ACHN (cell line): ENCODE data around the gene RIF1.
A peak's percentile ranks its signal among the peaks of the same experiment; 100 is the strongest.
"Not testable (repeated sequence)": the region's sequence is repeated elsewhere in the genome, so short reads cannot be mapped to it uniquely, and the experiment has no call there.

Experiments used
- DNase-seq: peaks from one replicate; pipeline ENCODE4 v3.0.0-alpha.2; 2015
- in situ Hi-C: cut with HindIII; loops from 2 replicates; pipeline ENCODE4 v1.10.0; 2017; ENCODE audit warnings: low sequenced_read_pairs, low pct_ligation_motif_present, low pct_unique_long_range_greater_than_20kb

RIF1 gene

DNA sequence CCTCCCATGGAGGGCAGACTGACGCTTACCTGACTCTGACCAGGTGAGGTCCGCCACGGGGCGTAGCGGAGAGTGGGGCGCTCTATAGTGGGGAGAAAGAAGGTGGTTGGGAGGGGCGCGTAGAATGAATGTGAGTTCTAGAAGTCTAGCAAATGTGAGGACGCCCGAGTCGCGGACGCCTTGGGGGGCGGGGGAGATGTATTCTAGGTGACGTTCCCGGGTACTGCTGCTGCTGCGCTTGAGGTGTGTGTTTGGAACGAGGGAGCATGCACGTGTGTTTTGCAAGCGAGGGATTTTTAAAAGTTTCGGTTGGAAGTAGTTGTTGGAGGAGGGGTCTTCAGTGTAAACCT is 758 bp downstream of the RIF1 start:
- peak; percentile 42 for DNase-seq

DNA sequence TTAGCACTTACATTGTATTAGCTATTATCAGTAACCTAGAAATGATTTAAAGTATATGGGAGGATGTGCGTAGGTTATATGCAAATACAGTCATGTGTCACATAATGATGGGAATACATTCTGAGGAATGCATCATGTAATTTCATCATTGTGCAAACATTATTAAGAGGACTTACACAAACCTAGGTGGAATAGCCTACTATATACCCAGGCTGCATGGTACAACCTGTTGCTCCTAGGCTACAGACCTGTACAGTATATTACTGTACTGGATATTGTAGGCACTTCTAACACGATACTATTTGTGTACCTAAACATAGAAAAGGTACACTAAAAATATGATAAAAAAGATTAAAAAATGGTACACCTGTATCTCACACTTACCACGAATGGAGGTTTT is 7.9 kb downstream of the RIF1 start:
- in situ Hi-C loops, result no loop called here
- no peak for DNase-seq

More for the DNA sequence above, 758 bp downstream of the RIF1 start:
- in situ Hi-C loops, result no loop called here

GRCh38 chr2:151421681-151422080 is 12.0 kb downstream of the RIF1 start:
- DNase-seq, in situ Hi-C loops: not testable (repeated sequence)

GRCh38 chr2:151422917-151423439 is 13.3 kb downstream of the RIF1 start:
- in situ Hi-C loops, result no loop called here
- no peak for DNase-seq

DNA sequence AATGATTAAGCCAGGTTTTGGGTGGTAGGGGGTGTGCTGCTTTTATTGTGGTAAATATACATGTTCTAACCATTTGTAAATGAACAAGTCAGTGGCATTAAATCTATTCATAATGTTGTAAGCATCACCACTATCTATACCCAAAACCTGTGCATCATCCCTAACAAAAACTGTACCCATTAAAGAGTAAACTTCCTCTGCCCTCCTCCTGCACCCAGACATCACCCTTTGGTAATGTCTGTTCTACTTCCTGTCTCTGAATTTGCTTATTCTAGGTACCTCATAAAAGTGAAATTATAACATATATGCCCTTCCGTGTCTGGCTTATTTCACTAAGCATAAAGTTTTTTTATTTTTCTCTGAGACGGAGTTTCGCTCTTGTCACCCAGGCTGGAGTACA is 14.1 kb downstream of the RIF1 start:
- in situ Hi-C loops, result no loop called here
- DNase-seq, result no peak

DNA sequence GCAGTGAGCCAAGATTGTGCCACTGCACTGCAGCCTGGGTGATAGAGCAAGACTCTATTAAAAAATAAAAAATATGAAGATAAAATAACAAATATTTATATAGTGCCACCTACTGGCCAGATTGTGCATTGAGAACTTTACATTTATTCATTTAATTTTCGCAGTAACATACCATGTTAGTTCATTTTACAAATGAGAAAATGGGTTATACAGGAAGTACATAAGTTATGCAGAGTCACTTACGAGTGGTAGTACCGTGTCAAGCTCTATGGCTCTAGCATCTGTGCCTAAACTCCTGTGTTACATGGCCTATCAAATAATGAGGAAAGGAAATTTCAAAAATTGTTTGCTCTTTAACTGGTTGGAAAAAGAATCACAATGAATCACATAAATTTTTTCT is 27.9 kb downstream of the RIF1 start:
- in situ Hi-C loops, result no loop called here
- DNase-seq, result peak; percentile 36

- in situ Hi-C loops, result no loop called here
These were observed 28.8 kb downstream of the RIF1 start for GRCh38 chr2:151438506-151438905.

DNA sequence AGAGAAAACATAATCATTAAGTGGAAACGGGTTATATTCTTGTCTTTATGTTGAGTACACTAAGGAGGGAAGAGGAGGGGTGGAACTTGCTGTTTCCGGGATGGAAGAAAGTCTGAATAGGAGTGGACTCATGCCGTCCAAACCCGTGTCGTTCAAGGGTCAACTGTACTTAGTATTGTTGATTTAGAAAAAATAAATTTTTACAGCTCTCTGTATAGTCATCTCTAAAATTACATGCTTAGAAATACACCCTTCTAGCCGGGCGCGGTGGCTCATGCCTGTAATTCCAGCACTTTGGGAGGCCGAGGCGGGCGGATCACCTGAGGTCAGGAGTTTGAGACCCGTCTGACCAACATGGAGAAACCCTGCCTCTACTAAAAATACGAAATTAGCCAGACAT is 29.4 kb downstream of the RIF1 start:
- DNase-seq, result no peak
- in situ Hi-C loops, result no loop called here

More at GRCh38 chr2:151438506-151438905, 28.8 kb downstream of the RIF1 start:
- no peak for DNase-seq

DNA sequence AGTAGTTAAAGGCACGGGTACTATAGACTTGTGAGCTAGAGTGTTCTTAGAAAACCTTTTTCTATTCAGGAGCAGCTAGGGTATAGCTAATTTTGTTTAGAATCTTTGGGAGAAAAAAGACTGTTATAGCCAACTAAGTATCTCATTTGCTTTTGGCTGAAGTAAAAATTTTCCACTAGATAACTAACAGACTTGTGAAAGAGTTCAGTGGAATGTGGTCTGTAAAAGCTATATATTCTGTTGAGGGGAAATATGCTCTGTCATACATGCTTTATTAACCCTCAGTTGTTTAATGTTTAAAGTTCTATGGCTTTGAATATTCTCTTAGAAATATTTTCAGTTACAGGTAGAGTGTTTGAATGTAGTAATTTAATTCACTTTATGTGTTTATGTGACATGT is 49.7 kb downstream of the RIF1 start:
- in situ Hi-C loops, result no loop called here
- no peak for DNase-seq

- no peak for DNase-seq
- in situ Hi-C loops, result no loop called here
These were observed 56.1 kb downstream of the RIF1 start for GRCh38 chr2:151465771-151466170.

GRCh38 chr2:151470556-151470955 is 60.9 kb downstream of the RIF1 start:
- DNase-seq, result peak; percentile 34
- in situ Hi-C loops, result no loop called here

DNA sequence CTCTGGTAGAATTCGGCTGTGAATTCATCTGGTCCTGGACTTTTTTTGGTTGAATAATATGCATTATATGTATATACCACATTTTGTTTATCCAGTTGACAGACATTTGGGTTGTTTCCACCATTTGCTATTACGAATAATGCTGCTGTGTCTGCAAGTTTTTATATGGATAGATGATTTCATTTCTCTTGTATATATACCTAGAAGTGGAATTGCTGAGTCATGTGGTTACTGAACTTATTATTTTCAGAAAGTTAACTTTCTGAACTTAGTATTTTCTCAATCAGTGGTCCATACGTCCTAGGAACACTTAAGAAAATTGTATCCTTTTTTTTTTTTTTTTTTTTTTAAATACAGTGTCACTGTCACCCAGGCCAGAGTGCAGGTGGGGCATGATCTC is 63.3 kb downstream of the RIF1 start:
- no peak for DNase-seq
- in situ Hi-C loops, result no loop called here

- no peak for DNase-seq
- in situ Hi-C loops, result no loop called here
These were observed 65.4 kb downstream of the RIF1 start for GRCh38 chr2:151475071-151475470.

GRCh38 chr2:151476287-151476686 is 66.6 kb downstream of the RIF1 start:
- in situ Hi-C loops, result no loop called here
- no peak for DNase-seq

DNA sequence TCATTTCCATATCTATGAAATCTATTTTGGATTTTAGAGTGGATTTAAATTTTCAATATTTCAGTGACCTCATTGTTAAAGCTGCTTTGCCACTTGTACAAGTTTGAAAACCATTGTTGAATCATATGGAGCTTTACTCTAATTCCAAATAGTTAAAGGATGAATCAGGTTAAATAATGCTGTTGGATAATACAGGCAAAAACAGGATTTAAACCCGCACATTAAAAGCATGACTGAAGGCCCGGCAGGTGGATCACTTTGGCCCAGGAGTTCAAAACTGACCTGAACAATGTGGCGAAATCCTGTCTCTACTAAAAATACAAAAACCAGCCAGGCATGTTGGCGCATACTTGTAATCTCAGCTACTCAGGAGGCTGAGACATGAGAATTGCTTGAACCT is 68.3 kb downstream of the RIF1 start:
- in situ Hi-C loops, result no loop called here
- peak; percentile 17 for DNase-seq

DNA sequence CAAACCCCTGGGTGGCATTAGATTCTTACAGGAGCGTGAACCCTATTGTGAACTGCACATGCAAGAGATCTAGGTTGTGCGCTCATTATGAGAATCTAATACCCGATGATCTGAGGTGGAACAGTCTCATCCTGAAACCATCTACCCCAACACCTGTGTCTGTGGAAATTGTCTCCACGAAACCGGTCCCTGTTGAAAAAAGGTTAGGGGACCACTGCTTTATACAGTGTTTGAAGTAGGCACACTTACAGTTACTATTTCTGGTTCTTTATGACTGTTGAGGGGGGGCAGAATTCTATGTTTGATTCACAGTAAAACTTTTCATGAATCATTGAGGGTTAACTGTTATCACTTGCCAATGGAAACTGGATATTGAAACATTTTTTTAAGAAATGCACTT is 72.0 kb downstream of the RIF1 start:
- in situ Hi-C loops, result no loop called here
- no peak for DNase-seq

DNA sequence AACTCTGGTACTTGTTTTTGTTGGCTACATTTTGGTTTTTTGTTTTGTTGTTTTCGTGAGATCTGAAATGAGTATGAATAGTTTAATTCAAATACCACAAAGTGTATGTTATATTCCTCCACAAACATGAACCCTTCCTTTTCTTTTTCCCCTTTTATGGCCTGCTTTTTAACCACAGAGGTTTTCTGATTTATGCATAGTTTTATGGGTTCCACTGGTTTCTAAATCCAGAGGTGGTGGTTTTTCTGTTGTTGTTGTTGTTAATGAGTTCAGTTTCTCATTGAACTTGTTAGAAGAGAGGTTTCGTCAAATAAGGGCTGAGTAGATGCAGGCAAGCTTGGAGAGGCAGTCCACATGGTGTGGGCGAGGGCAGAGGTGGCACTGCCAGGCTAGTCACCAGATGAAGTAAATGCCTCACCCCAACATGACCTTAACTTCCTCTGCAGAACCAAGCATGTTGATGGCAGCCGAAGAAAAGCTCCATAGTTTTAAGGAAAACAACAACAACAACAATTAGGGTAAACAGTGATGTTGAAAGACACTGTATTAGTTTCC is 72.5 kb downstream of the RIF1 start:
- in situ Hi-C loops, result no loop called here
- no peak for DNase-seq

GRCh38 chr2:151483546-151483945 is 73.8 kb downstream of the RIF1 start:
- no peak for DNase-seq
- in situ Hi-C loops, result no loop called here

GRCh38 chr2:151484100-151484499 is 74.4 kb downstream of the RIF1 start:
- in situ Hi-C loops, result no loop called here
- no peak for DNase-seq

DNA sequence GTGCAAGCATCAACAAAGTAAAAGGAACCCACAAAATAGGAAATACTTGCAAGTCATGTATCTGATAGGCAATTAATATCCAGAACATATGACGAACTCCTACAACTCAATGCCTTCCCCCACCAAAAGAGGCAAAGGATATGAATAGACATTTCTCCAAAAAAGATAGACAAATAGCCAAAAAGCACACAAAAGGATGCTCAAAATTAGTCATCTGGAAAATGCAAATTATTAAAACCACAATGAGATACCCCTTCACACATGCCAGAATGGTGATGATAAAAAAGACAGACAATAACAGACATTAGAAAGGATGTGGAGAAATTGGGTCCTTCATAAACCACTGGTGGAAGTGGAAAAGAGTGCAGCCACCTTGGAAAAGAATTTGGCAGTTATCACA is 76.4 kb downstream of the RIF1 start:
- in situ Hi-C loops, result no loop called here
- DNase-seq, result no peak

DNA sequence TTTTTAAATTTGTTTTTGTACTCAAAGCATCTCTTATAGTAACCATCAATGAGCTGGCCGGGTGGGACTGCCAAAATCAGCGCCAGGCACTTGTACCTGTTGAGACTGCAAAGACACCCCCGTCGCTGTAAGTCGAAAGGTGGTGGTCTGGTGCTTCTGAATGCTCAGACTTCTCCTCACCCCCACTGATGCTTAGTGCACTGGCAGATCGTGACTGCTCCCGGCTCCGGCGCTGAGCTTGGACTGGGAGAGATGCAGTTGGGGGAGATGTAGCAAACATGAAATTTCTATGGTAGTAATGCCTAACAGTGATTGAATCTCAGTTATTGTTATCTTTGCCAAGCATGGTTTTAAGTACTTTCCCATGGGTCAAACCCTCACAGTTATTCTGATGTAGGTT is 80.6 kb downstream of the RIF1 start:
- DNase-seq, result no peak
- in situ Hi-C loops, result no loop called here
